DND-41 (cell line): ENCODE results near the gene SYNE4.

Experiments used
- ATAC-seq: fragments of 200-7000 bp; cut with Tn5 transposase; 3 replicates; pipeline ENCODE4 v1.9.1; 2021; ENCODE audit warnings: low read depth; ENCODE audit not compliant: insufficient read depth
- DNase-seq: peaks from one replicate; pipeline ENCODE4 v3.0.0-alpha.2; 2020
- H2AFZ ChIP-seq: 2 replicates; pipeline ENCODE4 v1.6.0; 2012; ENCODE audit warnings: low read depth, low read length
- H3K27ac ChIP-seq: 2 replicates; pipeline ENCODE4 v1.5.1; 2012; ENCODE audit warnings: low read length, inconsistent platforms
- H3K27me3 ChIP-seq: fragments of 200-600 bp; sonication (generic); 2 replicates; pipeline ENCODE4 v1.6.0; 2012; ENCODE audit warnings: low read length, mild to moderate bottlenecking, inconsistent platforms; ENCODE audit not compliant: insufficient read depth, poor library complexity
- H3K36me3 ChIP-seq: 2 replicates; pipeline ENCODE4 v1.5.1; 2012; ENCODE audit warnings: low read length, inconsistent platforms; ENCODE audit not compliant: insufficient read depth
- H3K4me1 ChIP-seq: 2 replicates; pipeline ENCODE4 v1.5.1; 2012; ENCODE audit warnings: mild to moderate bottlenecking, low read length; ENCODE audit not compliant: insufficient read depth
- H3K4me2 ChIP-seq: 2 replicates; pipeline ENCODE4 v1.6.0; 2012; ENCODE audit warnings: mild to moderate bottlenecking, moderate library complexity, low read length, inconsistent platforms; ENCODE audit not compliant: insufficient read depth
- H3K4me3 ChIP-seq, 2 experiments: fragments of 200-600 bp in 1 of 2; shearing (Covaris generic) in 1 of 2; 2 replicates each; pipeline ENCODE4 v1.5.1; 2012 to 2016; ENCODE audit warnings: inconsistent platforms in 2 of 2, low read length in 2 of 2, mild to moderate bottlenecking in 2 of 2, low read depth in 1 of 2, moderate library complexity in 1 of 2
- H3K79me2 ChIP-seq: 2 replicates; pipeline ENCODE4 v1.6.0; 2012; ENCODE audit warnings: low read length, inconsistent platforms; ENCODE audit not compliant: insufficient read depth
- H3K9ac ChIP-seq: 2 replicates; pipeline ENCODE4 v1.6.0; 2012; ENCODE audit warnings: low read depth, mild to moderate bottlenecking, inconsistent platforms, low read length, moderate library complexity
- H3K9me3 ChIP-seq: 2 replicates; pipeline ENCODE4 v1.5.1; 2012; ENCODE audit warnings: low read length, moderate library complexity, mild to moderate bottlenecking, inconsistent platforms; ENCODE audit not compliant: insufficient read depth, severe bottlenecking
- H4K20me1 ChIP-seq: 2 replicates; pipeline ENCODE4 v1.6.0; 2012; ENCODE audit warnings: low read length; ENCODE audit not compliant: insufficient read depth
- CTCF ChIP-seq: IDR thresholded peaks from 2 replicates; pipeline ENCODE4 v1.5.1; 2012; ENCODE audit warnings: borderline replicate concordance, low read length, moderate library complexity, mild to moderate bottlenecking; ENCODE audit not compliant: poor library complexity, severe bottlenecking; ENCODE audit errors: extremely low read depth
- EZH2 ChIP-seq: IDR thresholded peaks from 3 replicates; pipeline ENCODE4 v1.6.1; 2012; ENCODE audit warnings: borderline replicate concordance, low read depth, mild to moderate bottlenecking, moderate library complexity, low read length, inconsistent platforms; ENCODE audit not compliant: severe bottlenecking

Gene SYNE4

DNA sequence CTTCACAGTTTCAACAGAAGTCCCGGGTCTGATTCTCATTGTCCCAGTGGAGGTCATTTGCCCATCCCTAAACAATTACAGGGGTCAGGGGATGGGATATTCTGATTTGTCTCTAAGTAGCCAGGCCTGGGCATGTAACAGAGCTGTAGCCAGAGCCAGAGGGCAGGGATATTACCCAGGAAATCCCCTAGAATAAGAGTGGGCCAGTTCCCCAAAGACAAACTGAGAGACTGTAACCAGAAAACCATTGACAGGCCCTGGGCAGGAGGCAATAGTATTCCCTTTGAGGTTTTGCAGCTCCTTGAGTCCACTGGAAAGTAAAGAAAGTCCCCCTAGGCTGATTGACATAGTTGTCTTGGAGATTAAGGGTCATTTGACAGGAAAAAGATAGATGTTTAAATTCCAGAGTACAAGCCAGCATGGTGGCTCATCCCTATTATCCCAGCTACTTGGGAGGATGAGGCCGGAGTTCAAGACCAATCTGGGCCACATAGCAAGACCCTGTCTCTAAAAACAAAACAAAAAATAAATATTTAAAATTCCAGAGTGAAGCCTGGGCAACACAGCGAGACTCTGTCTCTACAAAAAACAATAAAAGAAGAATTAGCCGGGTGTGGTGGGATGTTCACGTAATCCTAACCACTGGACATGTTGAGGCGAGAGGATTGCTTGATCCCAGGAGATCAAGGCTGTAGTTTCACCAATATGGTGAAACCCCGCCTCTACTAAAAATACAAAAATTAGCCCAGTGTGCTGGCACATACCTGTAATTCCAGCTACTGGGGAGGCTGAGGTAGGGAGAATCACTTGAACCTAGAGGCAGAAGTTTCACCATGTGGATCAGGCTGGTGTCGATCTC, 15.5 kb downstream of the SYNE4 start:
- Histone ChIP-seq H3K4me3 (no peak overlapping the region), H3K79me2 (peaks cover 30% of the 10 kb centered on the region), H3K9ac (no peak overlapping the region), H2AFZ (no peak overlapping the region), H3K36me3 (peaks cover 11% of the 10 kb centered on the region), H3K27ac (no peak overlapping the region), H4K20me1 (peaks cover 17% of the 10 kb centered on the region; the same call in 1 of the 2 replicates), H3K9me3 (no peaks in the 10 kb centered on the region), H3K4me2 (no peak overlapping the region), H3K27me3 (no peaks in the 10 kb centered on the region), H3K4me1 (peaks cover 26% of the 10 kb centered on the region)
- TF ChIP-seq CTCF = no peak
- no peak for TF ChIP-seq EZH2
- DNase-seq = no peak
- ATAC-seq = no peak

DNA sequence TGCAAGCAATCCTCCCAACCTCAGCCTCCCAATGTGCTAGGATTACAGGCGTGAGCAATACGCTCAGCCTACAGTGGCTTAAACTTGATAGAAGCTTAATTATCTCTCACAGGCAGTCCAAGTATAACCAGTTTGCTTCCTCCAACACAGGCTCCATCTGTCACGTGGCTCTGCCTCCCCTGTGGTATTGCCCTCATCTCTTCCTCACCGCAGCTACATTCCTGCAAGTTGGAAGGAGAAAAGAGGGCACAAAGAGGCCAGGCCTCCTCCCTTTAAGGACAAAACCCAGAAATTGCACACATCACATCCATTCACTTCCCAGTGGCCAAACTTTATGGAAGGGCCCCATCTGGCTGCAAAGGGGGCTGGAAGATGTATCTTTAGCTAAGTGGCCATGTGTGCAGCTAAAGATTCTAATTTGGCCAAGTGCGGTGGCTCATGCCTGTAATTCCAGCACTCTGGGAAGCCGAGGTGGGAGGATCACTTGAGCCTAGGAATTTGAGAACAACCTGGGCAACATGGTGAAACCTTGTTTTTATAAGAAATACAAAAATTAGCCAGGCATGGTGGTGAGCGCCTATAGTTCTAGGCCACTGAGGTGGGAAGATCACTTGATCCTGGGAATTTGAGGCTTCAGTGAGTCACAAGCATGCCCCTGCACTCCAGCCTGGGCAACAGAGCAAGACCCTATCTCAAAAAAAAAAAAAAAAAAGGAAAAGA, 16.7 kb downstream of the SYNE4 start:
- DNase-seq (no peak), ATAC-seq (no peak)
- Histone ChIP-seq H3K27ac (no peak overlapping the region), H2AFZ (no peak overlapping the region), H3K9ac (no peak overlapping the region), H3K4me3 (no peak overlapping the region), H3K4me1 (peaks cover 25% of the 10 kb centered on the region), H3K27me3 (peaks cover 8% of the 10 kb centered on the region), H3K79me2 (peaks cover 22% of the 10 kb centered on the region), H3K9me3 (no peaks in the 10 kb centered on the region), H3K36me3 (peaks cover 4% of the 10 kb centered on the region; the same call in 1 of the 2 replicates), H3K4me2 (no peak overlapping the region), H4K20me1 (peaks cover 15% of the 10 kb centered on the region; the same call in 1 of the 2 replicates)
- TF ChIP-seq EZH2 = no peak
- TF ChIP-seq CTCF = no peak

DNA sequence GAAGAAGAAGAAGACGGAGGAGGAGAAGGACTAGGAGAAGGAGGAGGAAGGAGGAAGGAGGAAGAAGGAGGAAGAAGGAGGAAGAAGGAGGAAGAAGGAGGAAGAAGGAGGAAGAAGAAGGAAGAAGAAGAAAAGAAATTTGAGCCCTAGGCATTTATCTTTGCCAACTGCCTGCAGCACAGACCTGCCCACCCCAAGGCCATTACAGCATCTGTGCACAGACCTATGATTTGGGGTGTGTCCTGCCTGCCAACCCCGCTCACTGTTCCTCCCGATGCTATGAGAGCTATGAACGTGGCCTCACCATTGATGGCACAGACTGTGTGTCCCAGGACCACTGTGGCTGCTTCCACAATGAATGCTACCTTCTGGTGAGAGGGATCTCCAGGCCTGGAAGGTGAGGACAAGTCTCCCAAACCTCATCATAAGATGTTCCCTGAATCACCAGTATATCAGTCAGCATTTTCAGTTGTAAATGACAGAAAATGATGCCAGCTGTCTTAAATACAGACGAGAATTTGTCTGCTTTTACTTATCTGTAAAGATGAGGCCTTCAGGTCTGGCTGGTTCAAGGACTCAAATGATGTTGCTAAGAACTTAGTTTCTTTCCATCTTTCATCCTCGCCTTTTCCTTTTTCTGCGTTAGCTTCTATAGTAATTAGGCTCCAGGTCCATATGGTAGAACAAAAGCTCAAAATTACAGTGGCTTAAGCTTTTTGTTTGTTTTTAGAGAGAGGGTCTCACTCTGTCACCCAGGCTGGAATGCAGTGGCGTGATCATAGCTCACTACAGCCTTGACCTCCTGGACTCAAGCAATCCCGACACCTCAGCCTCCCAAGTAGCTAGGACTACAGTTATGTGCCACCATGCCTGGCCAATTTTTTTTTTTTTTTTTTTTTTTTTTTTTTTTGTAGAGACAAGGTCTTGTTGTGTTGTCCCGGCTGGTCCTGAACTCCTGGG, 17.6 kb downstream of the SYNE4 start:
- H3K36me3 ChIP-seq = no peaks in the 10 kb centered on the region; the same call in 1 of the 2 replicates
- peaks cover 17% of the 10 kb centered on the region for H3K4me1 ChIP-seq
- H3K4me3 ChIP-seq = no peak overlapping the region
- no peak overlapping the region for H3K9ac ChIP-seq
- H3K27ac ChIP-seq = no peak overlapping the region
- H3K27me3 ChIP-seq = peaks cover 15% of the 10 kb centered on the region
- TF ChIP-seq EZH2 = no peak
- TF ChIP-seq CTCF = no peak
- no peaks in the 10 kb centered on the region for H3K9me3 ChIP-seq
- ATAC-seq = no peak
- no peak overlapping the region for H2AFZ ChIP-seq
- H4K20me1 ChIP-seq = peaks cover 7% of the 10 kb centered on the region; the same call in 1 of the 2 replicates
- no peak for DNase-seq
- H3K4me2 ChIP-seq = no peak overlapping the region
- peaks cover 14% of the 10 kb centered on the region for H3K79me2 ChIP-seq
